ENCODE results near the gene PLVAP. TPM values are rescaled to one million over a fixed set of nuclear protein-coding genes. Genes with fewer than 3 reads are reported as not detected.

The PLVAP gene
- total RNA-seq, 1 donor from 2014 or later = 0.99 TPM

DNA sequence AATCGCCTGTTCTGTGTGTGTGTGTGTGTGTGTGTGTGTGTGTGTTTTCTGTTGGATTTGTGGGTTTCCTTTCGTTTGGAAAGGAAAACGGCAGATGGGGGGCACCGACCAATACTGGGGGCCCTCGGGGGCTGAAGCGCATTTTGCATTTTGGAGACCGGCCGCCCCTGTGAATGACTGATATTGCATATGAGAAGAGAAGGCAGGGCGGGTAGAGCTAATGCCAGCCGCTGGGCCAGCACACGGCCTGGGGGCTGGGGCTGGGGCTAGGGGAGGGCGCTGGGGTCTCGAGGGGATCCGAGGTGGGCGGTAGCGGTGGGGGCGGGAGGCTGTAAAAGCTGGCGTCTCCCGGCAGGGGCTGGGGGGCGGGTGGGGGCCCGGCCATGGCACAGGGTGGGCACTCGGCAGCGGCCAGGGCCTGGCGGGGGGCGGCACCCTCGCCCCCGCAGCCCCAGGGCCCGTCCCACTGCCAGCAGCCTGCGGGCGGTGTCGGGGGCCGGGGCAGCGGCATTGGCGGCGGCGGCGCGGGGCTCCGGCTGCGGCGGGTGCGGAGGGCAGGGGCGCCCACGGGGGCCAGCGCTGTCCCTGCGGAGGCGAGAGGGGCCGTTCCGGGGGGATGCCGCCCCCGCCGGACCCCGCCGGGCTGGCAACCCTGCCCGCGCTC lies 53.7 kb downstream of the PLVAP start:
- no peak for DNase-seq (ENCODE audit: low read depth in 2 of 2)

DNA sequence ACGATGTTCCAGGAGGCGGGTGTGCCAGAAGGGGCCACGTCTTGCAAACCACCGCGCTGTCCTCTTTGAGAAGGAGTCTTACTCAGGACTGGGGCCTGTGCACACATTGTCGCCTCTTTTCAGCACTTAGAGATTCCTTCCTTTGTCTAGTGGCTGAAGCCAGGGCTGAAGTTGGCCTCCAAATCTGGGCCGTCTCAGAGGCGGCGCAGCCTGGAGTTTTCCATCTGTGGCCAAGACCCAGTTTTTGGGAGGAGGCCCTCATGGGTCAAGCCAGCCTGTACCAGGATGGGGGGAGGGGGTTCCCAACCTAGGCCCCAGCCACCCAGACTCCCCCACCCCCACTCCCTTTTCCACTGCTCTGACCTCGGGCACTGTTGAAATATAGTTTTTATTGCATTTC lies 54.3 kb downstream of the PLVAP start:
- no peak for DNase-seq (ENCODE audit: low read depth in 2 of 2)

DNA sequence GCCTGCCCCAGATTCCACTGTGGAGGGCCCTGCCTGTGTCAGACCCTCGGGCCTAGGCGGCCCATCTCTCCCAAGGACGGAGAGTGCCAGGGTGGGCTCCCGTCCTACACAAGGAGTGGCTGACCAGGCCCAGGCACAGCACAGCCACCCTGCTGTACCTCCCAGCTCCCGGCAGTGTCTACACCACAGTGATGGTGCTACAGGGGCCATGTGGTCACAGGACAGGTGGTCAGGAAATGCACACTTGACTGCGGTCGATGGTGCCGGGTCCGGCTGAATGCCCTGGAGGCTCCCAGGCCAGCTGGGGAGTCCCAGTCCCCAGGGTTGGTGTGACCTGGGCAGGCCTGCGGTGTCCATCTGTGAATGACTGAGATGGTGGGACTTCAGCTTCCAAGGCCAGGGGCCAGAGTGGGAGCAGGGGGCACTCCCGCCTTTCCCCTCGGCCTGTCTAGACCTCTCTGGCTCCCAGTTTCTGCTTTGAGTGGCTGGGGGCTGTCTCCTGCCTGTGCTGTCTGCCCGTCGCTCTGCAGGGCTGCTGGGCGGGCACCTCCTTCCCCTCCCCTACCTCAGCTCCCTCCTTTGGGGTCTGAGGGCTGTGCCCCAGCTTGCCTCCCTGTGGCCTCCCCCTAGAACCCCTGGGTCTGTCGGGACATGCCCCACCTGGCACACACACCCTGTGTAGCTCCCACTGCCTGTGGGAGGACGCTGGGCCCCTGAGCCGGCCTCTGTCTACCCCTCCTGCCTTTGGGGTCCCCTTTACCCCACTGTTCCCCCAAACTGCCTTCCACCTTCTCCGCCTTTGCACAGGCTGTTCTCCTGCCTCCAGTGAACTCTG lies 55.3 kb downstream of the PLVAP start:
- DNase-seq (ENCODE audit: low read depth in 2 of 2) = no peak

GRCh38 chr19:17320435-17320834 lies 56.7 kb downstream of the PLVAP start:
- DNase-seq (ENCODE audit: low read depth in 2 of 2) = no peak

- DNase-seq (ENCODE audit: low read depth in 2 of 2) = no peak
These were observed 57.5 kb downstream of the PLVAP start for GRCh38 chr19:17319473-17320238.

DNA sequence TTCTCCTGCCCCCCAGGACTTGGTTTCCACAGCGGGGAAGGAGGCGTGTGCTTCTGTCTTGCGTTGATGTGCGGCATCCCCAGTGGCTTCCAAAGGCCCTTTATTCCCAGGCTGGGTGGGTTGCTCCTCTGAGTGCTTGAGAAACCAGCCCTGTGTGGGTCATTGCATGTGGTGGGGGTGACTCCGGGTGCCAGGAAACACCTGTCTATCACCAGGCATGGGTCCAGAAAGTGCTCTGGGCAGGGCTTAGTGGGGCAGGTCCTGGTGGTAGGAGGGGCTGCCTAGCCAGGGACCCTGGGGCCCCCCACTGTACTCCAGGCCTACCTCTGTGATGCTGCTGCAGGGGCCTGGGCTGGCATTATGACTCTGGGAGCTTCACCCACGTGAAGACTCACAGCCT lies 58.2 kb downstream of the PLVAP start:
- peak in 1 of 2 donors; percentile 59 for DNase-seq (ENCODE audit: low read depth in 2 of 2)

GRCh38 chr19:17314007-17314593 lies 63.0 kb downstream of the PLVAP start:
- no peak for DNase-seq (ENCODE audit: low read depth in 2 of 2)

- DNase-seq (ENCODE audit: low read depth in 2 of 2) = no peak
These were observed 64.7 kb downstream of the PLVAP start for GRCh38 chr19:17312189-17313113.

DNA sequence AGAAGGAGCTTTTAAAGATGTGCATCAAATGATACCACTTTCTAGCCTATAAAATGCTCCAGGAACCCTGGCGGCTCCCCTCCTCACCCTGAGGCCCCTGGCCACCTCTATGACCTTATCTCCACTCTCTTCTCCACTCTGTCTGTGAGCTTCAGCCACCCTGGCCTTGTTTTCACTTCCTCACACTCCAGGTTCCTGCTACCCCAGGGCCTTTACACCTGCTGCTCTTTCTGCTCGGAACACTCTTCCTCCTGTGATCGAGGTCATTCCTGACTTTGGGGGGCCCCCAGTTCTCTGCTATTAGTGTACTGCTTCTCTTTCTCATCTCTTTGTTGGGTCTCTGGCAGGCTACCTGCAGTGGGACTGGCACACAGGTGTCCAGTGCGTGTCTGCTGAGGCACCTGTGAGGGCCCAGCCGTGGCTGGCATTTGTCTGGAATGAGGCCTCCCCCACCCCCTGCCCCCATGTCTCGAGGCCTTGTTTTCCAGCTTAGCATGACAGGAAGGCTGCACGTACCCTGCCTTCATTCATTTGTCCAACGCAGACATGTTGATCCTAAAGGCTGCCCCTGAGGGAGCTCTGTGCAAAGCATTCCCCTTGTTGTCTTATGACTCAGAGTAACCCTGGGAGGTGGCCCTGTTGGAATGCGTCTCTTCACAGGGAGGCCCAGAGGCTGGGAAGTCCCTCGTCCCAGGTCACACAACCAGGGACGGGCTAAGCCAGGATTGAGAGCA lies 65.5 kb downstream of the PLVAP start:
- peak in 1 of 2 donors; percentile 60 for DNase-seq (ENCODE audit: low read depth in 2 of 2)

DNA sequence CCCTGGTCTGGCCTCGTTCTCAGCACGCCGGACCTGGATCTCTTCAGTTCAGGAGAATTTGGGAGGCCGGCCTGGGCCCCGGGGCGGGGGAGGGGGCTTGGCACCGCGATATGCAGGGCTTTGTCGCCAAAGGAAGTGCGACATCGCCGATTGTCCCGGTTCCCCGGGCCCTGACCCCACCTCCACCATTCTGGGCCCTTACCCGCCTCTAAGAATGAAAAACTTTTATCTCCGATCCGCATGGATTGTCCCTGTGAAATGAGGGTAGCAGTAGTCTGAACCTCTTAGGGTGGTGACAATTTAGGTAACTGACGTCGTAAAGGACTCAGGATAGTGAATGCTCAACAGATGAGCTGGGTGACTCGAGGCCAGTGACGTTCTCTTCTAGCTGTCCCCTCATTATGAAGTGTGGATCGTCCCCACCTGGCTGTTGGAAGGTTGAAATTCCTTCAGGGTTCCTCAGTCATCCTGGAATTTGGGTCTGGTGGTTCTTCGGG lies 67.1 kb downstream of the PLVAP start:
- peak in 1 of 2 donors; percentile 48 for DNase-seq (ENCODE audit: low read depth in 2 of 2)

DNA sequence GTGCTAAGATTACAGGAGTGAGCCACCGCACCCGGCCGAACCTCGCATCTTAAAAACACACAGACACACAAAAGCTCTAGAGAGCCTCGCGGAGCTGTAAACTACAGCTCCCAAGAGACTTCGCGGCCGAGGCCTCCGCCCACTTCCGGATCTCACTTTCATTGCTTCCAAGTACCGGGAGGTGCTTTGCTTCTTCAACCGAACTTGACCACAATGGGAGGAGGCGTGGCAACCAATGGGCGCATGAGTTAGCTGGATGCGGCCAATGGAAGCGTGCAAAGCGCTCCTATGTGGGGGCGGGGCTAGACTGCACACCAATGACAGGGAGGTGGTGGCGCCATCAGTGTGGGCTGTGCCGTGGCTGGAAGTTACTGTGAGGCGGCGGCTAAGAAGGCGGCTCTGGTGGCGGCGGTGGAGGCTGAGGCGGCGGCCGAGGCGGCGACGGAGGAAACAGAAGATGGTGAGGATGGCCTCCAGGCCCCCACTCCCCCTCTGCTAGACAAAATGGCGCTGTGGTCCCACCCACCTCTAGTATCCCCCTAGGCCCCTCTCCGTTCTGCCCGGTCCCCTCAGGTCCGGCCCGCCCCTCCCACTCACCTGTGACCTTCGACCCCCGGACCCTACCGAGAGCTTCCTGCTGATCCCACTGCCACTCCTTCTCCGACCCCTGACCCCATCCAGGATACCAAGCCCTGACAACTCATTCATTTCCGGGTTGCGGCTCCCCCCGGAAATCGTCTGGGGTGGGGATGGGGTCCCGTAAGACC lies 67.8 kb downstream of the PLVAP start, which contains the start of gene DDA1:
Gene DDA1 (plus strand): TSS at position 366 of the 767 bp plus-strand sequence. CDS start 92 bp downstream, at position 458.
- DNase-seq (ENCODE audit: low read depth in 2 of 2) = peak; percentile 100

GRCh38 chr19:17307876-17308377 lies 69.2 kb downstream of the PLVAP start:
- DNase-seq (ENCODE audit: low read depth in 2 of 2) = no peak

DNA sequence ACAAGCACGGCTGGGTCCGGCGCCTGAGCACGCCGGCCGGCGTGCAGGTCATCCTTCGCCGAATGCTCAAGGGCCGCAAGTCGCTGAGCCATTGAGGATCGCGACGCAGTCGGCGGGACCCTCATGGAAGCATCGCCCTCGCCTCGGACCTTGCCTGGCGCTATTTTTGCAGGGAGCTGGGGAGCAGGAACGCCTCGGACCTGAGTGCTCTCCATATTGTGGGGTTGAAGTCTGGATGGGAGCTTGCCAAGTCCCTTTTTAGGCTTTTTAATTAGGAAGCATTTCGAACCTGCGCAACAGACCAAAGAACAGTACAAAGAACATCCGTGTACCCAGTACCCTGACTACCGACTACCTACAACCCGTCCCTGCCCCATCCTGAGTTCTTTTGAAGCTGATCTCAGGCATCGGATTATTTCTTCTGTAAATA lies 70.8 kb downstream of the PLVAP start:
- DNase-seq (ENCODE audit: low read depth in 2 of 2) = no peak

DNA sequence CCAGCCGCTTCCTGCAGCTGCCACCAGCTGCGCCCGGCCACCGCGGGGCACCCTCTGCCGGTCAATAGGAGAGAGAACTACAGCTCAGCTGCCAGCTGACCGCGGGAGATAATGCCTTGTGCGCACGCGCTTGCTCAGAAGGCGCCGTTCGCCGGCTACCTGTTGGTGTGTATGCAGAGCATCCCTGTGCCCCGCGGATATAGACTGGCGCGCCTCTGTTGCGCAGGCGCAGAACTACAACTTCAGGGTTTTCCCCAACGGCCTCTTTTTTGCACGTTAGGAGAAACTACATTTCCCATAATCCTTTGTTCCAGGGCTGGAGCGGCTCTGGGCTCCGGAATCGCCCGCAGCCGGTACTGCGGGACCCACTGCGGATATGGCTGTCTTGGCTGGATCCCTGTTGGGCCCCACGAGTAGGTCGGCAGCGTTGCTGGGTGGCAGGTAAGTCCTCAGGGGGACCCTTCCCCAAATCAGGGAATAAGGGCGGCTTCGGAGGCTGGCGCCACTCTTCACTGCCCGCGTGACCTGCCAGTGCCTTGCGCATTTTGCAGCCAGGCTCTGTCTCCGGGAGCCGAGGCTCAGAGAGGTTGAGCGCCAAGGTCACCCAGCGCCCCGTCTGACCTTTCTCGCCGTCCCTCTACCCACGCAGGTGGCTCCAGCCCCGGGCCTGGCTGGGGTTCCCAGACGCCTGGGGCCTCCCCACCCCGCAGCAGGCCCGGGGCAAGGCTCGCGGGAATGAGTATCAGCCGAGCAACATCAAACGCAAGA lies 71.4 kb downstream of the PLVAP start, which contains the start of gene MRPL34:
Gene MRPL34 (plus strand): TSS at position 356 of the 768 bp plus-strand sequence. CDS start 21 bp downstream, at position 377.
- DNase-seq (ENCODE audit: low read depth in 2 of 2) = peak; percentile 98 to 99

DNA sequence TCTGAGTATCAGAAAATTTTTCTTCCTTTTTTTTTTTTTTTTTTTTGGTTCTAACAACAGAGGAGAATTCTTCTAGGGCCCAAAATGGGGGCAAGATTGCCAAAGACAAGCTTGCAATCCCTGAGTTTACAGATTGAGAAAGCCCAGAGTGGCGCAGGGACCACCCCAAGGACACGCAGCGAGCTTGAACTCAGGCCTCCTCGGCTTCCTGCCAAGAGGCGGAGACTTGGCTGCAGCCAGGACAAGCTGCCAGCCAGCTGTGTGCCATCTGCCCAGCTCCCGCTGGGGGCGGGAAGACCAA lies 72.0 kb downstream of the PLVAP start:
- DNase-seq (ENCODE audit: low read depth in 2 of 2) = no peak

DNA sequence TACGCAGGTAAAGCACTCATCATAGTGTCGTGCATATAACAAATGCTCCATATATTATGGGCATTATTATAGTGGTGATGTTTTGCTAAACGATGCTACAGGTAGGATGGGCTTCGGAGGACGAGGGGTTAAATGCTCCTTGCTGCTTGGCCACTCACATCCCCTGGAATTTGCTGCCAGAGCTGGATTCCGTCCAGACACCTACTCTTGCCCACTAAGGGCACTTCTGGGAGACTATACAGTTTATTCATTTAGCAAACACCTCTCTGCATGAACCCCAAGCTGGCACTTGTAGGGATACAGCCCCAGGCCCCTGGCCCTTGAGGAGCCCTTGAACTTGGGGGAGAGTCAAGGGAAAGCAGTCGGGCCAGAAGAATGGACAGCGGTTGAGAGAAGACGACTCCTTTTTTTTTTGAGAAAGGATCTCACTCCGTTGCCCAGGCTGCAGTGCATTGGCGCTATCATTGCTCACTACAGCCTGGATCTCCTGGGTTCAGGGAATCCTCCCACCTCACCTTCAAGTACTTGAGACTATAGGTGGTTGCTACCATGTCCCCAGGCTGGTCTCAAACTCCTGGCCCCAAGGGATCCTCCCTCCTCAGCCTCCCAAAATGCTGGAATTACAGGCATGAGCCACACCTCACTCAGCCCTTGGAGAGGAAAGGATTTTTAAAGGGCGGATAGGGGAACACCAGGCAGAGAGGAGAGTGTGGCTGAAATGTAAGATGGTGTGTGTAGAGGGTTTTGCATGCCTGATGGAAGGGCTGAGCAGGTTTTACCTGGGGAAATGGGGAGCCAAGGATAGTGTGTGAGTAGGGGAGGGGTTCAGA lies 72.5 kb downstream of the PLVAP start:
- no peak for DNase-seq (ENCODE audit: low read depth in 2 of 2)

DNA sequence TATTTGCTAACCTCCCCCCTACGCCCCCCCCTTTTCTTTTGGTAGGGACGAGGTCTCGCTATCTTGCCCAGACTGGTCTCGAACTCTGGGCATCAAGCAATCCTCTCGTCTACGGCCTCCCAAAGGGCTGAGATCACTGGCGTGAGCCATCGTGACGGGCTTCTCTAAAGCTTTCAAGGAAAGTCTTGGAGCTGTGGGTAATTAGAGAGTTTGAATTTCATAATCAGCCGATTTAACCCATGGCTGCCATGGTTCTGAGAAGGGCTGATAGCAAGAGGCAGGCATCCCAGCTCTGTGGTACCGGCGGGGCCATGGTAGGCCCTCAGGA lies 73.2 kb downstream of the PLVAP start:
- no peak for DNase-seq (ENCODE audit: low read depth in 2 of 2)

Data from lung microvascular endothelial cell (primary cell).